Measurements from ENCODE around the gene MLN.

The MLN gene

GRCh38 chr6:33751771-33752645 lies 51.8 kb downstream of the MLN start:
- DNase-seq, result no peak

- no peak for DNase-seq
Observed at GRCh38 chr6:33750244-33750991, 53.4 kb downstream of the MLN start.

GRCh38 chr6:33749401-33749800 lies 54.4 kb downstream of the MLN start:
- DNase-seq, result no peak

GRCh38 chr6:33748841-33749240 lies 55.0 kb downstream of the MLN start:
- DNase-seq, result no peak

GRCh38 chr6:33747823-33748222 lies 56.0 kb downstream of the MLN start:
- no peak for DNase-seq

GRCh38 chr6:33746651-33747100 lies 57.1 kb downstream of the MLN start, which contains the start of gene IP6K3:
TSS of gene IP6K3 (minus strand) at chr6:33746905. CDS start at chr6:33735476, 11,429 bp downstream.
- DNase-seq, result no peak

- no peak for DNase-seq
Observed at GRCh38 chr6:33746036-33746600, 57.7 kb downstream of the MLN start.

- no peak for DNase-seq
Observed at GRCh38 chr6:33745548-33745947, 58.3 kb downstream of the MLN start.

- no peak for DNase-seq
Observed at GRCh38 chr6:33744895-33745546, 58.8 kb downstream of the MLN start.
